ENCODE data around the gene RBM4. TPM values are rescaled to one million over a fixed set of nuclear protein-coding genes. Genes with fewer than 3 reads are reported as not detected.

The RBM4 gene
- total and polyA plus RNA-seq, 9 of the 15 experiments (the other 6 are each of a cell fraction or from before 2014, with no cell fraction given), result 81.6 to 233 (median 122) TPM

GRCh38 chr11:66638177-66639065 is at the start of gene RBM4 (continued):
- TF ChIP-seq CREB5 (CRISPR knock-in tag; IDR thresholded peaks at IDR 0.05) (no peak), GTF2A2 (tag; IDR thresholded peaks at IDR 0.05) (no peak), HNRNPH1 (optimal IDR thresholded peaks at IDR 0.05; ENCODE audit: low read depth, low read length) (no peak), ZHX1 (conservative IDR thresholded peaks at IDR 0.05; ENCODE audit: low read length) (no peak), PRDM10 (IDR thresholded peaks at IDR 0.05; ENCODE audit: partially characterized antibody) (no peak), ZNF184 (CRISPR knock-in tag; IDR thresholded peaks at IDR 0.05) (no peak), RCOR1 (IDR thresholded peaks at IDR 0.05; ENCODE audit: borderline replicate concordance in 1 of 2, low read depth in 2 of 2, low read length in 2 of 2) (no peak), UBTF (IDR thresholded peaks at IDR 0.05; ENCODE audit: borderline replicate concordance in 1 of 2, low read depth in 2 of 2, low read length in 2 of 2) (no peak), ZNF175 (CRISPR knock-in tag; IDR thresholded peaks at IDR 0.05; ENCODE audit: low read depth) (peak; percentile 23; the same call in 1 of the 2 replicates), FUS (optimal IDR thresholded peaks at IDR 0.05; ENCODE audit: low read depth, low read length) (no peak), ID3 (CRISPR knock-in tag; IDR thresholded peaks at IDR 0.05) (no peak), ID3 (tag; IDR thresholded peaks at IDR 0.05) (peak; percentile 57; the same call in 1 of the 2 replicates), SRSF9 (IDR thresholded peaks at IDR 0.05; ENCODE audit: borderline replicate concordance, low read depth, low read length) (no peak)
